Right lobe of liver (tissue), 6 donors: Measurements from ENCODE around the gene SLC6A7. TPM values are rescaled to one million over a fixed set of nuclear protein-coding genes. Genes with fewer than 3 reads are reported as not detected.

ENCODE experiments used
- ATAC-seq, 4 donors: fragments of 200-7000 bp; cut with Tn5 transposase; one replicate each; pipeline ENCODE4 v1.9.1; 2020; ENCODE audit warnings: mild to moderate bottlenecking in 4 of 4, moderate library complexity in 4 of 4
- DNase-seq, 3 donors: peaks; one replicate each; pipeline ENCODE4 v3.0.0-alpha.2; 2020
- H3K27ac ChIP-seq, 3 donors: fragments of 200-600 bp; one replicate each; pipeline ENCODE4 v1.8.0; 2022
- H3K27me3 ChIP-seq, 2 donors: fragments of 200-600 bp; one replicate each; pipeline ENCODE4 v1.8.0; 2022
- H3K36me3 ChIP-seq, 4 donors: fragments of 200-600 bp; sonication (generic) in 1 of 4; one replicate each; pipeline versions ENCODE4 v1.5.1 to v1.8.0; 2017 to 2022; ENCODE audit warnings: control low read depth in 1 of 4
- H3K4me1 ChIP-seq, 4 donors: fragments of 200-600 bp; sonication (generic) in 1 of 4; one replicate each; pipeline versions ENCODE4 v1.5.1 to v1.8.0; 2017 to 2022; ENCODE audit warnings: control low read depth in 1 of 4
- H3K4me3 ChIP-seq, 3 donors: fragments of 200-600 bp; one replicate each; pipeline ENCODE4 v1.8.0; 2022
- H3K9me3 ChIP-seq, 4 donors: fragments of 200-600 bp; sonication (generic) in 1 of 4; one replicate each; pipeline versions ENCODE4 v1.5.1 to v1.8.0; 2017 to 2022; ENCODE audit warnings: control low read depth in 1 of 4
- CTCF ChIP-seq, 4 donors: fragments of 200-600 bp in 3 of 4; fragments of 450-650 bp in 1 of 4; IDR thresholded peaks; one replicate each; pipeline versions ENCODE4 v1.5.1 to v1.8.0; 2016 to 2022; ENCODE audit warnings: antibody characterized with exemption in 4 of 4, mild to moderate bottlenecking in 2 of 4
- POLR2A ChIP-seq: fragments of 450-650 bp; IDR thresholded peaks from one replicate; pipeline ENCODE4 v1.6.1; 2017; ENCODE audit warnings: antibody characterized with exemption, mild to moderate bottlenecking
- WGBS: methylation state at CpG from one replicate; pipeline ENCODE4 v1.1.6; 2018; ENCODE audit warnings: low coverage, low lambda C conversion rate; ENCODE audit not compliant: insufficient coverage; ENCODE audit errors: missing lambda C conversion rate; 5-methylcytosine and 5-hydroxymethylcytosine counted together
- intact Hi-C, 2 donors: fragments of 100-400 bp; cut with DNase I; formaldehyde crosslinking; loops; one replicate each; pipeline versions ENCODE4 v1.11.2 to v1.14.1; 2022
- total RNA-seq, 6 experiments: library from RNA; depleted of rRNA in 2 of 6; stranded (reverse); fragments of >200 nt in 2 of 6; fragmentation: NEBNext Ultra II Directional in 3 of 6; extraction: Animal tissue kit (Norgen Biotek cat#: 25700) in 3 of 6; gene quantifications; one replicate each; pipeline versions ENCODE4 v1.1.0 to v1.2.4, GENCODE V29; 2016 to 2023
- donor health status: DM: no; HTN: yes; CAD: no.
- donor health status: DM: no; HTN: no; CAD: no.
- donor health status: DM: no; HTN: no; CAD: no.
- donor health status: DM: no; HTN: yes; CAD: no.
- donor health status: DM: no; HTN: yes; CAD: no.

SLC6A7 gene
- total RNA-seq, 6 experiments from 2014 or later: not detected

- WGBS: 30% methylated on average over 2 of the region's 3 CpGs
- H3K4me3 ChIP-seq: no peak overlapping the region
- no peak overlapping the region for H3K27ac ChIP-seq
- intact Hi-C loops: no loop called here
- no peaks in the 10 kb centered on the region for H3K27me3 ChIP-seq
- no peaks in the 10 kb centered on the region for H3K4me1 ChIP-seq
- no peak for DNase-seq
- TF ChIP-seq CTCF (IDR thresholded peaks at IDR 0.05): no peak
- ATAC-seq: no peak
- no peaks in the 10 kb centered on the region for H3K36me3 ChIP-seq
- H3K9me3 ChIP-seq: no peaks in the 10 kb centered on the region
Observed at GRCh38 chr5:150157168-150157567, 32.7 kb upstream of the SLC6A7 start.

GRCh38 chr5:150158170-150158949 lies 31.5 kb upstream of the SLC6A7 start:
- Histone ChIP-seq H3K27ac (peak overlapping the region in 1 of 3 donors; percentile 60), H3K27me3 (no peaks in the 10 kb centered on the region)
- WGBS: 50% methylated on average over 7 of the region's 12 CpGs

DNA sequence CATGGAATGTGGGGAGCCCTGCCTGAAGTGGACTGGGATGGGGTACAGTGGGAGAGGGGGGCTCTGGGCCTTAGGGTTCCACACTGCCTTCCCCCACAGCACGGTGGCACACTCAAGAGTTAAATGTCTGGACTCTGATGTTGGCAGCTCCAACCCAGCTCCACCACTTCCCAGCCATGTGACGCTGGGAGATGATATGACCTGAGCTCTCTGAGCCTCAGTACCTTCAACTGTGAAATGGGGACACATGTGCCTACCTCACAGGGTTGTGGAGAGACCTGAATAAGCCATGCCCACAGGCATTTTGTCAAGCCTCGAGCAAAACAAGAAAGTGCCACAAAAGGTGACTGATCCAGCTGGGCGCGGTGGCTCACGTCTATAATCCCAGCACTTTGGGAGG lies 30.8 kb upstream of the SLC6A7 start:
- 84% methylated on average over 4 of the region's 6 CpGs for WGBS
- Histone ChIP-seq H3K4me3 (no peak overlapping the region), H3K27ac (peak overlapping the region in 1 of 3 donors; percentile 18), H3K27me3 (no peaks in the 10 kb centered on the region), H3K4me1 (no peaks in the 10 kb centered on the region), H3K36me3 (no peaks in the 10 kb centered on the region), H3K9me3 (no peaks in the 10 kb centered on the region)
- intact Hi-C loops: no loop called here
- no peak for ATAC-seq
- DNase-seq: no peak
- TF ChIP-seq CTCF (IDR thresholded peaks at IDR 0.05) (no peak), POLR2A (no peak)

More at GRCh38 chr5:150158170-150158949, 31.5 kb upstream of the SLC6A7 start:
- Histone ChIP-seq H3K9me3 (no peaks in the 10 kb centered on the region), H3K4me1 (no peaks in the 10 kb centered on the region), H3K4me3 (no peak overlapping the region), H3K36me3 (no peaks in the 10 kb centered on the region)
- TF ChIP-seq CTCF (IDR thresholded peaks at IDR 0.05): no peak
- TF ChIP-seq POLR2A: no peak
- ATAC-seq: no peak
- intact Hi-C loops: no loop called here
- no peak for DNase-seq

GRCh38 chr5:150159741-150160179 lies 30.1 kb upstream of the SLC6A7 start:
- ATAC-seq (peak in 1 of 4 donors; percentile 6), DNase-seq (no peak)
- H3K4me1 ChIP-seq: no peaks in the 10 kb centered on the region
- no peaks in the 10 kb centered on the region for H3K27me3 ChIP-seq
- WGBS: 71% methylated on average over 4 of the region's 9 CpGs
- no peak overlapping the region for H3K27ac ChIP-seq
- H3K36me3 ChIP-seq: no peaks in the 10 kb centered on the region
- TF ChIP-seq POLR2A: no peak
- intact Hi-C loops: loop anchor here (5.0 to 10.0 kb wide), 2 partner anchors 58 to 185 kb away; no protein-coding TSS in a partner anchor
- H3K9me3 ChIP-seq: no peaks in the 10 kb centered on the region
- H3K4me3 ChIP-seq: no peak overlapping the region

GRCh38 chr5:150160448-150161081 lies 29.3 kb upstream of the SLC6A7 start:
- no peaks in the 10 kb centered on the region for H3K27me3 ChIP-seq
- H3K9me3 ChIP-seq: no peaks in the 10 kb centered on the region
- intact Hi-C loops: loop anchor here (5.0 to 10.0 kb wide), 2 partner anchors 57 to 184 kb away; no protein-coding TSS in a partner anchor
- DNase-seq (no peak), ATAC-seq (no peak)
- 60% methylated on average over 4 of the region's 5 CpGs for WGBS
- no peaks in the 10 kb centered on the region for H3K36me3 ChIP-seq
- H3K27ac ChIP-seq: no peak overlapping the region
- no peak for TF ChIP-seq POLR2A
- TF ChIP-seq CTCF (IDR thresholded peaks at IDR 0.05): no peak
- H3K4me3 ChIP-seq: no peak overlapping the region
- no peaks in the 10 kb centered on the region for H3K4me1 ChIP-seq
